ENCODE measurements around the gene BPIFA1.

BPIFA1 gene

DNA sequence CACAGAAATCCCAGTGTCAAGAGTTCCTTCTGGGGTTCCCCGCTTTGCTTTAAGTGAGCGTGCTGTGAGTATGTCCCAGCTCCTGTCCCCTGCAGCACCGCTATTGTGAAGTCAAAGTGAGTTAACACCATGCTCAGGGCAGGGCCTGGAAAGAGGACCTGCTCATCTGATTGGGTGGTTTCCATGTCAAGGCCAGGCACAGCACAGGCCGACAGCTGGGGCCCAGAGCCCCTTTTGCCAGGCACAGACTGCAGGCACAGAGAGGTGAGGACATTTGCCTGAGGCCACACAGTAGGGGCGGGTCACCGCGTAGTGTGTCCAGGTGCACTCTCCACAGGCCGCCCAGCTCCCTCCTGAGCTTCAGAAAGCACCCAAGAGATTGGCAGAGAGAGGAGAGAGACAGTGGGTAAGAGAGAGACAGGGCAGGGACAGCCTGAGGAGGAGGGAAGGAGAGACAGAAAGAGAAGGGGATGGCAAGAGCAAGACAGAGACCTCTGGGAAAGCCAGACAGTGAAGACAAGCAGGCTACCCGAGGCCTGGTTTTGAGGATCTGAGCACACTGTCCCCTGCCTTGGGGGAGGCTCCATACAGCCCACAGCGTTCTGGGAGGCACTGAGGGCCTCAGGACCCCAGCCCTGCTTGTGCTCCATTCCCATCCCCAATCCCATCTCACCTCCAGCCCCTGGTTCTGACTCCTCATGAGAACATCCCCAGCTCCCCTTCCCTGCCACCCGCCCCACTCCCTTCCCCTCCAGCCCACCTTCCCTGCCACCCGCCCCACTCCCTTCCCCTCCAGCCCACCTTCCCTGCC lies 40.7 kb downstream of the BPIFA1 start:
- no peak overlapping the region for H3K27ac ChIP-seq
- TF ChIP-seq, protein P1, sequence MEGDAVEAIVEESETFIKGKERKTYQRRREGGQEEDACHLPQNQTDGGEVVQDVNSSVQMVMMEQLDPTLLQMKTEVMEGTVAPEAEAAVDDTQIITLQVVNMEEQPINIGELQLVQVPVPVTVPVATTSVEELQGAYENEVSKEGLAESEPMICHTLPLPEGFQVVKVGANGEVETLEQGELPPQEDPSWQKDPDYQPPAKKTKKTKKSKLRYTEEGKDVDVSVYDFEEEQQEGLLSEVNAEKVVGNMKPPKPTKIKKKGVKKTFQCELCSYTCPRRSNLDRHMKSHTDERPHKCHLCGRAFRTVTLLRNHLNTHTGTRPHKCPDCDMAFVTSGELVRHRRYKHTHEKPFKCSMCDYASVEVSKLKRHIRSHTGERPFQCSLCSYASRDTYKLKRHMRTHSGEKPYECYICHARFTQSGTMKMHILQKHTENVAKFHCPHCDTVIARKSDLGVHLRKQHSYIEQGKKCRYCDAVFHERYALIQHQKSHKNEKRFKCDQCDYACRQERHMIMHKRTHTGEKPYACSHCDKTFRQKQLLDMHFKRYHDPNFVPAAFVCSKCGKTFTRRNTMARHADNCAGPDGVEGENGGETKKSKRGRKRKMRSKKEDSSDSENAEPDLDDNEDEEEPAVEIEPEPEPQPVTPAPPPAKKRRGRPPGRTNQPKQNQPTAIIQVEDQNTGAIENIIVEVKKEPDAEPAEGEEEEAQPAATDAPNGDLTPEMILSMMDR (IDR thresholded peaks at IDR 0.05), result no peak
- TF ChIP-seq ZFX (IDR thresholded peaks at IDR 0.05; ENCODE audit: borderline replicate concordance), result no peak

DNA sequence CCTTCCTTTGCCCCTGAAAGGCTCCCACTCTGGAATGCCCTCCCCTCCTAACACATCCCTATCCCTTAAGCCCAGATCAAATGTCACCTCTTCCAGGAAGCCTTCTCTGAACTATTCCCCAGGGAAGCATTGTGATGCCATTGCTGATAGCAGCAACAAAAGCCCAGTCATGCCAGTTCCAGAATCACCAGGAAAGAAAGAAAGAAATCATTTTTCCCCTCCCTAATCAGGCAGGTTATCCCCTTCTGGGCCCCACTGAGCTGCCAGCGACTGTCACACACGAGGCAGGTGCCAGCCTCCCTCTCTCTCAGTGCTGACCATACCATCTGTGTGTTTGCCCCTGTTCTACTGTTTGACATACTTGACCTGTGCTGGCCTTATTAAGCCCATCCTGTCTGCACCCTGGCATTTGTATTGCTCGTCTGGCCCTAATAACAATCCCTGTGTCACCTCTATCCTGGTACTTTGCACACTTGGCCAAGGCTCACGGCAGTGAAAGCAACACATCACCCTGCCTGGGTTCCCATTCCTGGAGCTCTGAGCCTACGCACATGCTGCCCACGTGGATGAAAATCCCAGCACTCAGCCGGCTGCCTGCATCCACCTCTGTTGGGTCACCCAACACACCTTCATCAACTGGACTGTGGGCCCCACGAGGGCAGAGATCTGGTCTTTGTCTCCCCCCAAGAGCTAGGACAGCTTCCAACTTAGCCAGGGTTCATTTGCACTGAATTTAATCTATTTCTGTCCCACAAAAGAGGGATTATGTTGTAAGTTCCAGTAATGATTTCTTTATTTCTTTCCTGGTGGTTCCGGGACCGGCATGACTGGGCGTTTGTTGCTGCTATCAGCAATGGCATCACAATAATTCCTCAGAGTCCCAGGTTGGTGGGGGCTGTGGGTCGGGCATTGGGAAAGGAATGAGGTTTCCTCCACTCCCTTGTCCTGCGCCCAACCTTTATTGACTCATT lies 42.0 kb downstream of the BPIFA1 start:
- no peak overlapping the region for H3K27ac ChIP-seq

DNA sequence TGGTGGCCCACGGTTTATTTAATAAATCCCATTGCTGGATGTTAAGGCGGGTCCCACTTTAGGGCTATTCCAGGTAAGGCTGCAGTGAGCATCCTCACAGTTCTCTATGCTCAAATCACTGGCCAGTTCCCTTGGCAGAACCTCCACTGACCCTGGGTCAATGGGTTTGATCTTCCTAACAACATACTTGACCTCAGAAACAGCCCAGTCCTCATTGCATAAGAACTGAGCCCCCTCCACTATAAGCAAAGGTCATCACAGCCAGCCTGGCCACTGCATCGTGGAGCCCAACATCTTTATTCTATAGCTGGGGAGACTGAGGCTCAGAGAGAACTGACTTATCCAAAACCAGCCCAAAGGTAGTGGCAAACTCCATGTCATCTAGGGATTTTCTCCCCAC lies 42.9 kb downstream of the BPIFA1 start:
- H3K27ac ChIP-seq, result no peak overlapping the region
- no peak for TF ChIP-seq ZFX (IDR thresholded peaks at IDR 0.05; ENCODE audit: borderline replicate concordance)
- TF ChIP-seq, protein P1 (IDR thresholded peaks at IDR 0.05), result no peak

More for the DNA sequence above, 42.0 kb downstream of the BPIFA1 start:
- TF ChIP-seq, protein P1 (IDR thresholded peaks at IDR 0.05), result no peak
- TF ChIP-seq ZFX (IDR thresholded peaks at IDR 0.05; ENCODE audit: borderline replicate concordance), result no peak

DNA sequence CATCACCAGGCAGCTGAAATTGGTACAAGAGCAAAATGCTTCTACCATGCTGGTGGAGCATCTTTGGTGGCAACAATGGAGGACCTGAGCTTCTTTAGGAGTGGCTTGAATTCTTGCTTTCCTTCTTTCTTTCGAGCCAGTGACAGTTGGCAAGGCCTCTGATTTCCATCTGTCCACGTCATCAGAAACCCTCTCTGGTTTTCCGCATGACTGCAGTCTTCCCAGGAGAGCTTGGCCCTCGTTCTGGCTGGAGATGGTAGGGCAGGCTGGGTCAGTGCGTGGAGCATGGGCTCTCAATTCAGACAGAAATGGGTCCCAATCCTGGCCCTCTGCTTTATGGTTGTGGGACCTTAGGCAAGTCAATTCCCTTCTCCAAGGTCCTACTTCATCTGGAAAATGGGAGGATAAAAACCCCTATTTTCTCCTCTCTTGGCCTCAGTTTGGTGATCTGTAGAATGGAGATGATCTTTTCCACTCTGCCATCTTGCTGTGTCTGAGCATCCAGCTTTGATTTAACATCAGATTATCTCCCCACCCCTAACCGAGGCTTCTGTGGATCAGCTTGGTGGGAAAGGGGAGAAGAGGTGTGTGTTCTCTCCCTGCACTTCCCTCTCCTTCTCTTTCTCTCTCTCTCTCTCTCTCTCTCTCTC lies 43.6 kb downstream of the BPIFA1 start:
- H3K27ac ChIP-seq, result no peak overlapping the region
- no peak for TF ChIP-seq ZFX (IDR thresholded peaks at IDR 0.05; ENCODE audit: borderline replicate concordance)
- TF ChIP-seq, protein P1 (IDR thresholded peaks at IDR 0.05), result no peak

DNA sequence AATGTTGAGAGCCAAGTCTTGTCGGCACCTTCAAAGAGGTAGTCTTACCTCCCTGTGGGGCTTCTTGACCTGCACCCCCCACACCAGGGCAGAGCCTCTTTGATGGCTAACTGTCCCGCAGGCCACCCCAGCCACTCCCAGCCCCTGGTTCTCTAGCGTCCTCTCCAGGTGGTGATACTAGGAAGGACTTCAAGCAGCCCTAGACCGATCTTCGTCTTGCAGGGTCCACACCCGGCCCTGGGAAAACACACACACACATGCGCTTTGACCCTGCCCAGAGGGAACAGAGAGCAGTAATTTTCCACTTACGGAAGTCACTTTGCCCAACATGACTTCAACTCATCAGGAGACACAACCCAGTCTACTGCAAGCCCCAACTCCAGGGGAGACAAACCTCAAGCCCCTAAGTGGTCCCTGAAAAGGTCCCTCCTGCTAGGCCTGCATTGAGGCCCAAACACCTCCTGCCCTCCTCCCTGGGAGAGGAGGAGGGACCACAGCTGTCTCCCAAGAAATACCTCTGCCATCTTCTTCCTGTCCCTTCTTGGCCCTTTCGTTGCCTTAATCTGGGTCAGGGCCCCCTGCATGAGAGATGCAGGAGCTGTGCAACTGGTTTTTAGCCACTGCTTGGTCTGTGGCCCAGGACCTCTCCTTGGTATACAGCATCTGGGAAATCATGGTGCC lies 44.3 kb downstream of the BPIFA1 start:
- H3K27ac ChIP-seq, result no peak overlapping the region
- TF ChIP-seq, protein P1 (IDR thresholded peaks at IDR 0.05), result no peak
- TF ChIP-seq ZFX (IDR thresholded peaks at IDR 0.05; ENCODE audit: borderline replicate concordance), result no peak

DNA sequence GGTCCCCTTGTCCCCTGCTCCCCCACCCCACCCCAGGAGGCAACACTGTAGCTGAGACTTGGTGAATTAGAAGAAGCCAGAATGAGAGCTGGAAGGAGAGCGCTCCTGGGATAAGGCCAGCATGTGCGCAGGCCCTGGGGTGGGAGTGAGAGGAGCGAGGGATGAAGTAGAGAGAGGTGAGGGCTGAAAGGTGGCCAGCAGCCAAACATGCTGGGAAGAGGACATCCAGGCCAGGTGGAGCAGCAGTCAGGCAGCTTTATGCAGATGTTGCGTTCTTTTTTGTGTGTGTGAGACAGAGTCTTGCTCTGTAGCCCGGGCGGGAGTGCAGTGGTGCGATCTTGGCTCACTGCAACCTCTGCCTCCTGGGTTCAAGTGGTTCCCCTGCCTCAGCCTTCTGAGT lies 45.0 kb downstream of the BPIFA1 start:
- H3K27ac ChIP-seq, result no peak overlapping the region
- no peak for TF ChIP-seq ZFX (IDR thresholded peaks at IDR 0.05; ENCODE audit: borderline replicate concordance)
- TF ChIP-seq, protein P1 (IDR thresholded peaks at IDR 0.05), result no peak
